SIG-M5 treated with dmso at 0.1 percent for 504 hours (cell line): Measurements from ENCODE around the gene SERTAD1.
A peak's percentile ranks its signal among the peaks of the same experiment; 100 is the strongest.
"Not testable (repeated sequence)": the region's sequence is repeated elsewhere in the genome, so short reads cannot be mapped to it uniquely, and the experiment has no call there.

Experiments used
- DNase-seq: peaks from one replicate; lab custom pipeline; 2025; ENCODE audit not compliant: unreplicated experiment; lab: John Stamatoyannopoulos, UW

Gene SERTAD1

GRCh38 chr19:40422748-40423566, 2.8 kb downstream of the SERTAD1 start:
- no peak for DNase-seq

GRCh38 chr19:40421993-40422747, 3.6 kb downstream of the SERTAD1 start:
- no peak for DNase-seq

GRCh38 chr19:40420766-40421765, 4.7 kb downstream of the SERTAD1 start:
- peak; percentile 71 for DNase-seq

GRCh38 chr19:40420451-40420765, 5.4 kb downstream of the SERTAD1 start:
- no peak for DNase-seq

- no peak for DNase-seq
Observed at GRCh38 chr19:40419780-40420179, 6.0 kb downstream of the SERTAD1 start.

GRCh38 chr19:40419066-40419612, 6.7 kb downstream of the SERTAD1 start:
- DNase-seq: no peak

- no peak for DNase-seq
Observed at GRCh38 chr19:40418040-40418439, 7.8 kb downstream of the SERTAD1 start.

GRCh38 chr19:40417643-40417981, 8.2 kb downstream of the SERTAD1 start:
- DNase-seq: no peak

- DNase-seq: no peak
Observed at GRCh38 chr19:40416918-40417642, 8.7 kb downstream of the SERTAD1 start.

- no peak for DNase-seq
Observed at GRCh38 chr19:40415768-40416167, 10.0 kb downstream of the SERTAD1 start.

GRCh38 chr19:40414542-40415535, 11.0 kb downstream of the SERTAD1 start:
- DNase-seq: no peak

GRCh38 chr19:40413291-40413845, 12.4 kb downstream of the SERTAD1 start, which contains the start of gene PRX:
Gene PRX, minus strand, starts transcription at chr19:40413378. Its CDS starts 5,446 bp downstream, at chr19:40407932.
- no peak for DNase-seq

GRCh38 chr19:40412866-40413265, 12.9 kb downstream of the SERTAD1 start:
- no peak for DNase-seq

- DNase-seq: no peak
Observed at GRCh38 chr19:40411958-40412499, 13.8 kb downstream of the SERTAD1 start.

GRCh38 chr19:40411125-40411842, 14.5 kb downstream of the SERTAD1 start:
- no peak for DNase-seq

GRCh38 chr19:40410030-40410389, 15.8 kb downstream of the SERTAD1 start:
- no peak for DNase-seq

GRCh38 chr19:40408598-40408925, 17.2 kb downstream of the SERTAD1 start:
- DNase-seq: not testable (repeated sequence)
